ENCODE data around the gene CAMK2D. TPM values are rescaled to one million over a fixed set of nuclear protein-coding genes. Genes with fewer than 3 reads are reported as not detected.
"Not testable (repeated sequence)": the region's sequence is repeated elsewhere in the genome, so short reads cannot be mapped to it uniquely, and the experiment has no call there.

Gene CAMK2D
- total RNA-seq, 1 donor from 2014 or later: 73.5 TPM

GRCh38 chr4:113776679-113777078, 15.1 kb upstream of the CAMK2D start:
- no peak for DNase-seq (ENCODE audit: low spot score)
- Mint-ChIP-seq H3K4me3 (no peak overlapping the region), H3K36me3 (ENCODE audit: low read depth) (no peaks in the 10 kb centered on the region), H3K4me1 (ENCODE audit: low read depth) (peaks cover 9% of the 10 kb centered on the region), H3K27ac (no peak overlapping the region), H3K9me3 (peaks cover 7% of the 10 kb centered on the region), H3K27me3 (ENCODE audit: insufficient read depth) (peaks cover 2% of the 10 kb centered on the region)
- intact Hi-C loops (cut with micrococcal nuclease): no loop called here

- intact Hi-C loops (cut with micrococcal nuclease): no loop called here
- Mint-ChIP-seq H3K36me3 (ENCODE audit: low read depth) (no peaks in the 10 kb centered on the region), H3K4me1 (ENCODE audit: low read depth) (peaks cover 9% of the 10 kb centered on the region), H3K27me3 (ENCODE audit: insufficient read depth) (peaks cover 2% of the 10 kb centered on the region), H3K9me3 (peaks cover 7% of the 10 kb centered on the region), H3K4me3 (no peak overlapping the region), H3K27ac (no peak overlapping the region)
- DNase-seq (ENCODE audit: low spot score): no peak
Measured at GRCh38 chr4:113776016-113776415, 14.5 kb upstream of the CAMK2D start.

GRCh38 chr4:113773756-113774155, 12.2 kb upstream of the CAMK2D start:
- DNase-seq (ENCODE audit: low spot score): no peak
- H3K27me3 Mint-ChIP-seq (ENCODE audit: insufficient read depth): peaks cover 2% of the 10 kb centered on the region
- intact Hi-C loops (cut with micrococcal nuclease): no loop called here
- H3K4me1 Mint-ChIP-seq (ENCODE audit: low read depth): peaks cover 14% of the 10 kb centered on the region
- no peak overlapping the region for H3K27ac Mint-ChIP-seq
- H3K9me3 Mint-ChIP-seq: peaks cover 7% of the 10 kb centered on the region
- H3K36me3 Mint-ChIP-seq (ENCODE audit: low read depth): no peaks in the 10 kb centered on the region
- no peak overlapping the region for H3K4me3 Mint-ChIP-seq

GRCh38 chr4:113773014-113773413, 11.5 kb upstream of the CAMK2D start:
- intact Hi-C loops (cut with micrococcal nuclease): no loop called here
- DNase-seq (ENCODE audit: low spot score): no peak

GRCh38 chr4:113772319-113772718, 10.8 kb upstream of the CAMK2D start:
- Mint-ChIP-seq H3K4me3 (no peak overlapping the region), H3K27me3 (ENCODE audit: insufficient read depth) (peaks cover 2% of the 10 kb centered on the region), H3K36me3 (ENCODE audit: low read depth) (no peaks in the 10 kb centered on the region), H3K27ac (no peak overlapping the region), H3K4me1 (ENCODE audit: low read depth) (peaks cover 19% of the 10 kb centered on the region), H3K9me3 (peaks cover 7% of the 10 kb centered on the region)
- intact Hi-C loops (cut with micrococcal nuclease): no loop called here
- DNase-seq (ENCODE audit: low spot score): no peak

More at GRCh38 chr4:113773014-113773413, 11.5 kb upstream of the CAMK2D start:
- H3K4me3 Mint-ChIP-seq: peak overlapping the region; percentile 37
- H3K27ac Mint-ChIP-seq: peak overlapping the region; percentile 22
- peaks cover 2% of the 10 kb centered on the region for H3K27me3 Mint-ChIP-seq (ENCODE audit: insufficient read depth)
- H3K4me1 Mint-ChIP-seq (ENCODE audit: low read depth): peaks cover 15% of the 10 kb centered on the region
- peaks cover 7% of the 10 kb centered on the region for H3K9me3 Mint-ChIP-seq
- H3K36me3 Mint-ChIP-seq (ENCODE audit: low read depth): no peaks in the 10 kb centered on the region

GRCh38 chr4:113769744-113770143, 8.2 kb upstream of the CAMK2D start:
- H3K27me3 Mint-ChIP-seq (ENCODE audit: insufficient read depth): no peaks in the 10 kb centered on the region
- H3K4me3 Mint-ChIP-seq: no peak overlapping the region
- no peaks in the 10 kb centered on the region for H3K36me3 Mint-ChIP-seq (ENCODE audit: low read depth)
- no peak overlapping the region for H3K27ac Mint-ChIP-seq
- intact Hi-C loops (cut with micrococcal nuclease): no loop called here
- peaks cover 7% of the 10 kb centered on the region for H3K9me3 Mint-ChIP-seq
- DNase-seq (ENCODE audit: low spot score): no peak
- peaks cover 33% of the 10 kb centered on the region for H3K4me1 Mint-ChIP-seq (ENCODE audit: low read depth)

- Mint-ChIP-seq H3K27ac (no peak overlapping the region), H3K9me3 (peaks cover 7% of the 10 kb centered on the region), H3K36me3 (ENCODE audit: low read depth) (no peaks in the 10 kb centered on the region), H3K27me3 (ENCODE audit: insufficient read depth) (no peaks in the 10 kb centered on the region), H3K4me1 (ENCODE audit: low read depth) (peaks cover 33% of the 10 kb centered on the region), H3K4me3 (no peak overlapping the region)
- no peak for DNase-seq (ENCODE audit: low spot score)
- intact Hi-C loops (cut with micrococcal nuclease): no loop called here
Measured at GRCh38 chr4:113768952-113769351, 7.4 kb upstream of the CAMK2D start.

- Mint-ChIP-seq H3K27me3 (ENCODE audit: insufficient read depth) (no peaks in the 10 kb centered on the region), H3K4me3 (no peak overlapping the region), H3K27ac (no peak overlapping the region), H3K4me1 (ENCODE audit: low read depth) (peaks cover 36% of the 10 kb centered on the region), H3K9me3 (no peaks in the 10 kb centered on the region), H3K36me3 (ENCODE audit: low read depth) (no peaks in the 10 kb centered on the region)
- no peak for DNase-seq (ENCODE audit: low spot score)
- intact Hi-C loops (cut with micrococcal nuclease): no loop called here
Measured at GRCh38 chr4:113766882-113767281, 5.3 kb upstream of the CAMK2D start.

GRCh38 chr4:113764720-113765264, 3.3 kb upstream of the CAMK2D start:
- H3K27ac Mint-ChIP-seq: no peak overlapping the region
- intact Hi-C loops (cut with micrococcal nuclease): loop anchor here (5.0 kb wide), 1 partner anchor 1247 kb away; the partner anchor contains the start of gene NEUROG2
- H3K9me3 Mint-ChIP-seq: no peaks in the 10 kb centered on the region
- no peak for DNase-seq (ENCODE audit: low spot score)
- H3K4me3 Mint-ChIP-seq: no peak overlapping the region
- peaks cover 8% of the 10 kb centered on the region for H3K36me3 Mint-ChIP-seq (ENCODE audit: low read depth)
- H3K27me3 Mint-ChIP-seq (ENCODE audit: insufficient read depth): no peaks in the 10 kb centered on the region
- H3K4me1 Mint-ChIP-seq (ENCODE audit: low read depth): peaks cover 36% of the 10 kb centered on the region

GRCh38 chr4:113763923-113764322, 2.4 kb upstream of the CAMK2D start:
- not testable (repeated sequence) for H3K4me3 Mint-ChIP-seq; H3K36me3 Mint-ChIP-seq (ENCODE audit: low read depth); DNase-seq (ENCODE audit: low spot score); H3K27ac Mint-ChIP-seq; H3K27me3 Mint-ChIP-seq (ENCODE audit: insufficient read depth); H3K9me3 Mint-ChIP-seq
- intact Hi-C loops (cut with micrococcal nuclease): loop anchor here (2.0 to 5.0 kb wide), 6 partner anchors 127 to 1247 kb away; partner anchors contain the start of gene NEUROG2
- peaks cover 34% of the 10 kb centered on the region for H3K4me1 Mint-ChIP-seq (ENCODE audit: low read depth)

- peak overlapping the region; percentile 84 for H3K4me3 Mint-ChIP-seq
- no peak for DNase-seq (ENCODE audit: low spot score)
- no peaks in the 10 kb centered on the region for H3K27me3 Mint-ChIP-seq (ENCODE audit: insufficient read depth)
- H3K4me1 Mint-ChIP-seq (ENCODE audit: low read depth): peaks cover 42% of the 10 kb centered on the region
- no peaks in the 10 kb centered on the region for H3K9me3 Mint-ChIP-seq
- H3K36me3 Mint-ChIP-seq (ENCODE audit: low read depth): peaks cover 16% of the 10 kb centered on the region
- intact Hi-C loops (cut with micrococcal nuclease): loop anchor here (2.0 to 5.0 kb wide), 6 partner anchors 126 to 1246 kb away; partner anchors contain the start of gene NEUROG2
- peak overlapping the region; percentile 96 for H3K27ac Mint-ChIP-seq
Measured at GRCh38 chr4:113763029-113763285, 1.4 kb upstream of the CAMK2D start.

- H3K36me3 Mint-ChIP-seq (ENCODE audit: low read depth): peaks cover 21% of the 10 kb centered on the region
- no peaks in the 10 kb centered on the region for H3K27me3 Mint-ChIP-seq (ENCODE audit: insufficient read depth)
- peaks cover 43% of the 10 kb centered on the region for H3K4me1 Mint-ChIP-seq (ENCODE audit: low read depth)
- peak; percentile 98 for DNase-seq (ENCODE audit: low spot score)
- intact Hi-C loops (cut with micrococcal nuclease): loop anchor here (1.0 to 5.0 kb wide), 17 partner anchors 60 to 1245 kb away; partner anchors contain the start of gene NEUROG2
- H3K9me3 Mint-ChIP-seq: no peaks in the 10 kb centered on the region
- peak overlapping the region; percentile 96 for H3K27ac Mint-ChIP-seq
- H3K4me3 Mint-ChIP-seq: peak overlapping the region; percentile 84
Measured at GRCh38 chr4:113762186-113763028, 869 bp upstream of the CAMK2D start.
